HL-60 (cell line): ENCODE results near the gene MLLT3.

Experiments
- GABPA ChIP-seq: IDR thresholded peaks from 2 replicates; pipeline ENCODE4 v1.6.1; 2012; ENCODE audit warnings: low read depth
- POLR2AphosphoS5 ChIP-seq: IDR thresholded peaks from 2 replicates; pipeline ENCODE4 v1.6.1; 2012; ENCODE audit warnings: low read depth
- TF ChIP-seq, protein P1 (sequence below): IDR thresholded peaks from one replicate; pipeline ENCODE4 v1.5.1; 2011; ENCODE audit warnings: low read length, control low read depth, inconsistent platforms; ENCODE audit not compliant: insufficient read depth

DNA sequence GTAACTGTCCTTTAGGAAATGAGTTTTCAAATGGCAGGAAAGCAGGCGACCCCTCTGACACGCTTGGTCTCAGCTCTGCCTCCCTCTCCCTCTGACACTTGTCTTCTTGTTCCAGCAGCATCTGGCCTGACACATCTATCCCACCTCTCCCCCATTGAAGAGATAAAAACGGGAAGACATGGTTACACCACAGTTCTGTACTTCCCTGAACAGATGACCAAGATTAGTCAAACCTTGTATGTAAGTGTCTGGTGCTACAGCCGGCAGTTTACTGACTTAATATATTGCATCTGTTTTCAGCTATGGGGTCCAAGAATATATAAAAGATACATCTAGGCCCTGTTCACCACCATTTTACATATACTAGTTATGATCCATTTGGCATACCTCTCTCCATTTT is 29.6 kb upstream of the MLLT3 start:
- TF ChIP-seq, protein P1, sequence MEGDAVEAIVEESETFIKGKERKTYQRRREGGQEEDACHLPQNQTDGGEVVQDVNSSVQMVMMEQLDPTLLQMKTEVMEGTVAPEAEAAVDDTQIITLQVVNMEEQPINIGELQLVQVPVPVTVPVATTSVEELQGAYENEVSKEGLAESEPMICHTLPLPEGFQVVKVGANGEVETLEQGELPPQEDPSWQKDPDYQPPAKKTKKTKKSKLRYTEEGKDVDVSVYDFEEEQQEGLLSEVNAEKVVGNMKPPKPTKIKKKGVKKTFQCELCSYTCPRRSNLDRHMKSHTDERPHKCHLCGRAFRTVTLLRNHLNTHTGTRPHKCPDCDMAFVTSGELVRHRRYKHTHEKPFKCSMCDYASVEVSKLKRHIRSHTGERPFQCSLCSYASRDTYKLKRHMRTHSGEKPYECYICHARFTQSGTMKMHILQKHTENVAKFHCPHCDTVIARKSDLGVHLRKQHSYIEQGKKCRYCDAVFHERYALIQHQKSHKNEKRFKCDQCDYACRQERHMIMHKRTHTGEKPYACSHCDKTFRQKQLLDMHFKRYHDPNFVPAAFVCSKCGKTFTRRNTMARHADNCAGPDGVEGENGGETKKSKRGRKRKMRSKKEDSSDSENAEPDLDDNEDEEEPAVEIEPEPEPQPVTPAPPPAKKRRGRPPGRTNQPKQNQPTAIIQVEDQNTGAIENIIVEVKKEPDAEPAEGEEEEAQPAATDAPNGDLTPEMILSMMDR: no peak
- no peak for TF ChIP-seq GABPA
- no peak for TF ChIP-seq POLR2AphosphoS5
